ENCODE results near the gene LKAAEAR1.

LKAAEAR1 gene

GRCh38 chr20:64049060-64049877 is 34.9 kb downstream of the LKAAEAR1 start, which contains the start of gene SOX18:
Gene SOX18, minus strand, starts transcription at chr20:64049639. Its CDS starts 123 bp downstream, at chr20:64049516.
- peak; percentile 33 for DNase-seq

GRCh38 chr20:64048402-64049044 is 35.7 kb downstream of the LKAAEAR1 start:
- DNase-seq = no peak

DNA sequence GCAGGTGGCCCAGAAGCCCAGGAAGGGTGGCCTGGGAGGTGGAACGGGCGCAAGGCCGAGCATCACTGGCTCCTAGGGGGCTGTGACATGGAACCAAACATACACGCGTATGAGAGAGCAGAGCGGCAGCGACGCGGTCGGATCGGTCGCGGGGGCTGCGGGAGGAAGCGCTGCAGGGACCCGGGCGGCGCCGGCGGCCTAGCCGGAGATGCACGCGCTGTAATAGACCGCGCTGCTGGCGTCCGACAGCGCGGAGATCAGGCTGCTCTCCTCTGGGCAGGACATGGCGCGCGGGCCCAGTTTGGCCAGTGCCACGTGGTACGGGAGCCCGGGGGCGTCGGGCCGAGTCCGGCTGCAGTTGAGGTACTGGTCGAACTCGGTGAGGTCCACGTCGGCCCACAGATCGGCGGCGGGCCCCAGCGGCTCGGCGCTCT is 36.2 kb downstream of the LKAAEAR1 start:
- no peak for DNase-seq

DNA sequence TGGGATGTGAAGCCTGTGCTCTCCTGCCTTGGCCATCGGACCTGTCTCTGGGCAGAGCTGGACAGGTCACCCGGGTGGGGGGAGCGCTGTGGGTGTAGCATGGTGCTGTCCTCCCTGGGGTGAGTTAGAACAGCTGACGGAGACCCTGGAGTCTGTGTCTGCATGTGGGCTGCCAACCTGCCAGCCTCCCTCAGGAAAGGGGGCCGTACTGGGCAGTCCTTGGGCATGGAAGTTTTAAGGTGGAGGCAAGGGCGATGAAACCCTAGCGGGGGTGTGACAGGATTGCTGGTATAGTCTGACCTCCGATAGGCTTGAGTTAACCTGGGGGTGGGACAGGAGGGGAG is 37.2 kb downstream of the LKAAEAR1 start:
- DNase-seq = no peak

DNA sequence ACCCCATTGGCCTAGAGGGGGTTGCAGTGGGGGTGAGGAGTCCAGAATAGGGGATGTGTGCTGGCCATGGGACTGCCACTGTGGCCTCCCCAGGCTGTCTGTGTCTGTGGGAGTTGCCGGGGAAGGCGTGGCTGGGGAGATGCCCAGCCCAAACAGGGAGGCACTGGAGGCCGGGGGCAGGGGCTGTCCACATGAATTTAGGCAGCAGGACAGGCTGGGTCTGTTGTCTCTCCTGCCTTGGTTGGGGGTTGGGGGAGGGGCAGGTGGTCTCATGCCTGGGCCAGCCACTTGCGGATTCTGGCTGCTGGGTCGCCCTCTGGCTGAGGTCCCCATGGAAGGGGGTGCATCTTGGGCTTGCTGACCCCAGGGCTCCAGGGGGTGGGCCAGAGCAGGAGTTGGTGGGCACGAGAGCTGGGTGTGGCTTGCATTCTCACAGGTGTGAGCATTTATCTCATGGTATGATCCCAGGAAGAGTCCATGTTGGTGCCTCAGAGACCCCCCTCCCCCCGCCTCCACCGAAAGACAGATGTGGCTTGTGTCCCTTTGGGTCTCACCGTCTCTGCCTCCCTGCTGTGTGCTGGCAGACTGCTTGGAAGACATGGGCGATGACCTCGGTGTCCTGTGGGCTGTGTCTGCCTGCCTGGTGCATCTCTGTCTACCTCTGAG is 38.7 kb downstream of the LKAAEAR1 start:
- no peak for DNase-seq

DNA sequence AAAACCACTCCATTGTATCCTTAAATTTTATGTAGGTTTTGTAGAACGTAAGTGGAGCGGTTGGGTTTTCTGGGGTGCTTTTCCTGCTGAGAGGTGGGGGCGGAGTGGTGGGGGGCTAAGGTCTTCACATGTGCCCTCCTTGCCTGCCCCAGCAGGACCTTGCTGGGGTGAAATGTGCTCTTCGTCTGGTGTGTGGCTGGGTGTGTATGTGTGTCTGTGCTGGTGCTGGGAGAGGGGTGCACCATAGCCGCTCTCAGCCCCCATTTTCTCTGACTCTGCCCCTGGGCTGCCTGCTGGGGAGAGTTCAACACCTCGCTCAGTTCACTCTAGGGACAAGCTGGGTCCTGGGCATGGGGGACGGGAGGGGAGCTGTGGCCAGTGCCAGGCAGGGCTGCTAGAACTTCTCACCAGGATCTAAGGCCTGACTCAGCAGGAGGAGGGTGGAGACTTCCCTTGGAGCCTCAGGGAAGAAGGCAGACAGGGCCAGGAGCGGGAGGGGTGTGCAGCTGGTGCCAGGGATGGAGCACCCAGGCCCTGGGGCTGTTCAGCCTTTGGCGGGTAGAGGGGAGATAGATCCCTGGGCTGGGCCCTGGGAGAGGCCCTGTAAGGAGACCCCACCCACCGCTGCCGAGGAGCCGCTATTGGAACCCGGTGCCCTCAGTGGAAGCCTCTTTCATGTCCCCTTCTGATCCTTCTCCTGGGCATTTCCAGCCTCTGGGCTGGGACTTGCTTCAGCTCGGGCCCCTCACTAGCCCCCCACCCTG is 39.5 kb downstream of the LKAAEAR1 start:
- no peak for DNase-seq

DNA sequence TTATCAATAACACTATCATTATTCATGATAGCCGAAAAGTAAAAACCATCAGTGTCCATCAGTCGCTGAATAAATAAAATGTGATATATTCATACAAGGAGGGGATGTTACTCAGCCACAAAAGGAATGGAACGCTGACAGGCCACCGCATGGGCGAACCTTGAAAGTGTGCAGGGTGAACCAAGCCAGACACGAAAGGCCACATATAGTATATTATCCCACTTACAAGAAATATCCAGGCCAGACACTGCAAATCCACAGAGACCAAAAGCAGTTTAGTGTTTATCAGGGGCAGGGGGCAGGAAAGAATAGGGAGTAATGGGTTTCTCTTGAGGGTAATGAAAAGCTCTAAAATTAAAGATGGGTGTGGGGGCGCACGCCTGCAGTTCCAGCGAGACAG is 40.4 kb downstream of the LKAAEAR1 start:
- no peak for DNase-seq

- DNase-seq = no peak
Measured at GRCh38 chr20:64042054-64042781, 42.0 kb downstream of the LKAAEAR1 start.

- no peak for DNase-seq
Measured at GRCh38 chr20:64041781-64042053, 42.5 kb downstream of the LKAAEAR1 start.

GRCh38 chr20:64041040-64041780 is 43.0 kb downstream of the LKAAEAR1 start:
- DNase-seq = no peak

DNA sequence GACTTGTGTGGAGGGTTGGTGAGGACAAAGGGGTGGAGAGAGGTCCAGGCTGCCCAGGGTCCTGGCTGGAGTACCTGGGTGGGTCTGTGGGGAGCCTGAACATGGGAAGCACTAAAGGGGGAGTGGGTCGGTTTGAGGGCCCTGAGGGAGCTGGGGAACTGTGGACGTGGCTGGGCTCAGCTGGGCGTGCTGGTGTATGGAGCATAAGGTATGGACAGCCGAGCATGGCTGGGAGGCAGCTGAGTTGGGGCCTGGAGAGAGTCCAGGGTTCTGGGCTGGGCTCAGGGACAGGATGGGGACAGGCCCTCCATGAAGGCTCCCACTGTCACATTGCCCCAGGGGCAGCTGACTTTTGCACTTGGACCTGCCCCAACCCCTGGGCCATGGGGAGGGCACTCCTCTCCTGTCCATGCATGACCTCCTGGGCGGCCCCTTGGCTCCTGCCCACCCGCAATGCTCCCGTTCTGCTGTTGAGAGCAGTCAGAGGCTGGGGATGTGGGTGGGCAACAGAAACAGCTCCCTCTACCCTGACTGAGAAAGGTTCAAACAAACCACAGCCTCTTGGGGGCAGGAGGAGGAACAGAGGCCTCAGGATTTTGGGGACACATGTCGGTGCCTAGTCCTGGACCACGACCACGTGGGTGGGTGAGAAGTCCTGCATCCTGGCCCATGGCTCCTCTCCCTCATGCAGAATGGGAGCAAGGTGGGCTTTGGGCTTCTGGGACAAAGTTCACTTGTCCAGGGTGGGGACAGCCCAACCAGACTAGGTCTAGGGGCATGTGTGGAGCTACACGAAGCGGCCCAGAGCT is 43.8 kb downstream of the LKAAEAR1 start:
- DNase-seq = no peak

DNA sequence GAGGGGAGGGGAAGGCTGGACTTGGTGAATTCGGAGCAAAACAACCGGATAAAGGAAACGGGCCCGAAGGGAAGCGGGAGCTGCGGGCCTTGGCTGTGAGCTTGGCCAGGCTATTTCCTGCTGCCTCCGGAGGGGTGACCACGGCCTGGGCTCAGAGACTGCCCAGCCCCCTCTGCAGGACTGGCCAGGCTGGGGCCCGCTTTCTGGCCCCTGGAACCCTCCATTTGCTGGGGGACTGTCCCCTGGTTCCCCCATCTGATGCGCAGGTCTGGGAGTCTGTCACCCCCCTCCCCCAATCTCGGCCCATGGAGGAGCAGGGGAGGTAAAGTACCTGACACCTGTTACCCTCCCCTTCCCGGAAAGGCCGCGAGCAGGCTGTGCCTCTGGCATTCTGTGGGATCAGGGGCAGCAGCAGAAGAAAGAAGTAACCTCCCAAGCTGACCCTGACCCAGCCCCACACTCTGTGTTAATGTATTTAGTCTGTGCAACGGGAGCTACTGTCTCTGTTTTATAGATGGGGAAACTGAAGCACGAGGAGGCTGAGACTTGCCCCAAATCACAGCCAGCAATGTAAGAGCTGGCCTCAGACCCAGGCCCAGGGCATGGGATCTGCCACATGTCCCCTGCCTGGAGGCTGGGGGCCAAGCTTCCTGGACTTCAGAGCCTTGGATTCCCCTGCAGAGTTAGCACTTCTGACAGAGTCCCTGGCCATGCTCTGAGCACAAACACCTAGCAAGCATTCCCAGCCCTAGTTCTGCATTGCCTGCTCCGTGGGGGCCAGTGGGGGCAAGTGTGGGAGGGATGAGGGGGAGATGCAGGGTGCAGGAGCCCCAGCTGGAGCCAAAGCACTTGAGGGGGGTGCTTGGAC is 44.7 kb downstream of the LKAAEAR1 start:
- no peak for DNase-seq

GRCh38 chr20:64038565-64039292 is 45.5 kb downstream of the LKAAEAR1 start:
- DNase-seq = peak; percentile 80

DNA sequence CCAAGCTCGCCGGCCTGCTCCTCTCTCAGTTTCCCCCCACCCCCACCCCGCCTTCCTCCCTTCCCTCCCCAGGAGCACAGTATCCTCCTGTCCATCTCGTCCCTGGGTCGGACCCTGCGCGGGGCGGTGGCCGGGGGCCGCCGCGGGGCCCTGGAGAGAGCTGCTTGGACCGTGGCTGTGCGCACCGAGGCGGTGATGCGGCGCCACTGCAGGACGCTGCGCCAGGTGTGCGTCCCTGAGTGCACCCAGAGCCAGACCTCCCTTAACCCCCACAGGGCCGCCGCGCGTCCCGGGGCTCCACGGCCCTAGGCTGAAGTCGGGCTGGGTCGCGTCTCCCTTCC is 46.0 kb downstream of the LKAAEAR1 start:
- DNase-seq = no peak

DNA sequence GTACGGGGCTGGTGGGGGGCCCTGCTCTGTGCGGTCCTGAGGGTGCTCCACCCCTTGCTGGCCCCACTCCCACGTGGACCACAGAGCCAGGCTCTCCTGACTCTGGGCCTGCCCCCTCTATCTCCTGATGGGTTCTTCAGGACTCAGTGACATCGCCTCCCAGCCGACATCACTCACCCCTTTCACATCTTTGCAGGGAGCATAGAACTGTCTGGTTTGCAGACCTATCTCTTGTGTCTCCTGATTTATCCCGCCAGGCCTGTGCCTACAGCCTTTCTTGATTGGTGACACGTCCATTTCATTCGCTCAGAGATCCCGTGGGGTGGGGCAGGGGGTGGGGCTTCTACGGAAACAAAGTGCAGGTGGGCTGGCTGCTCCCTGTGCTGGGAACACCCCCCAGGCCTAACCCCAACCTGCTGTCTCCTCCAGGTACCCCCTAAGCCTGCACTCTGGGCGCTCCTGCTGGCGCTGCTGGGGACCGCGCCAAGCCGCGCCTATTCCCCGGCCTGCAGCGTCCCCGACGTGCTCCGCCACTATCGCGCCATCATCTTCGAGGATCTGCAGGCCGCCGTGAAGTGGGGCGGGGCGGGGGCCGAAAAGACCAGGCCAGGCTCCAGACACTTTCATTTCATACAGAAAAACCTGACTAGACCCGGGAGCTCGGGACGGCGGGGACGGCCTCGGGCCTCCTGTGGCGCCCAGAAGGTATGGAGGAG is 46.5 kb downstream of the LKAAEAR1 start:
- DNase-seq = peak; percentile 19

DNA sequence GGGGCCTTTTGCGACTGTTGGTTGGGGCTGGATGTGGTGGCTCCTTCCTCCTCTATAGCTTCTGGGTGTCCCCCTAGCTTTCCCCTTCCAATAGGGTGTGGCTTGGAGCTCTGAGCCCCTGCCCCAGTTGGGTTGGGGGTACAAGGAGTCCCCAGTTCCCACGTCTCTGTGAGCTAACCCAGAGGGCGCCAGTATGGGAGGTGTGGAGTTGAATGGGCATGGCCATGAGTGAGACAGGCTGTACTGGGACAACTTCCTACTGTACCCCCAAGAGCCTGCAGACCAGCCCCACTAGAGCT is 47.0 kb downstream of the LKAAEAR1 start:
- DNase-seq = no peak

GRCh38 chr20:64036346-64037198 is 47.6 kb downstream of the LKAAEAR1 start:
- peak; percentile 13 for DNase-seq

- DNase-seq = no peak
Measured at GRCh38 chr20:64035933-64036345, 48.3 kb downstream of the LKAAEAR1 start, which contains the start of gene C20orf204. Gene C20orf204, plus strand, starts transcription at chr20:64036182. Its CDS starts 142 bp downstream, at chr20:64036324.
